ENCODE measurements around the gene CACNG8.

The CACNG8 gene

DNA sequence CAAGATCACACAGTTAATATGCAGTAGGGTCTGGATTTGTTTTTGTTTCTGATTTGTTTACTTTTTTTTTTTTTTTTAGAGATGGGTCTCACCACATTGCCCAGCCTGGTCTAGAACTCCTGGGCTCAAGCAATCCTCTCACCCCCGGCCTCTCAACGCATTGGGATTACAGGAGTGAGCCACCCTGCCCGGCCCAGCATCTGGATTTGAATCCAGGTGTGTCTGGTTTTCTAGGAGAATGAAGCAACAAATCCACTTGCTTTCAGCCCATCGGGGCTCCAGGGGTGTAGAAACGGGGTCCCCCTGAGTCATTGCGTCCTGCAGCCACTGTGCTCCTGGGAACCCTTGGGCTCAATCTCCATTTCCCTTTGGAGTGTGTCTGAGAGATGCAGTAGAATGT is 6.6 kb downstream of the CACNG8 start:
- no peak for DNase-seq (ENCODE audit: low spot score)
- Histone ChIP-seq H3K27ac (ENCODE audit: poor library complexity, severe bottlenecking) (no peak overlapping the region), H3K4me1 (ENCODE audit: insufficient read depth, poor library complexity, severe bottlenecking) (no peaks in the 10 kb centered on the region), H3K9me3 (ENCODE audit: severe bottlenecking) (no peaks in the 10 kb centered on the region), H3K36me3 (ENCODE audit: low read depth) (peaks cover 23% of the 10 kb centered on the region), H3K4me3 (ENCODE audit: severe bottlenecking) (no peak overlapping the region), H3K27me3 (ENCODE audit: insufficient read depth, poor library complexity, severe bottlenecking) (no peaks in the 10 kb centered on the region)
- no peak for ATAC-seq (ENCODE audit: low read depth)
- TF ChIP-seq, protein P1, sequence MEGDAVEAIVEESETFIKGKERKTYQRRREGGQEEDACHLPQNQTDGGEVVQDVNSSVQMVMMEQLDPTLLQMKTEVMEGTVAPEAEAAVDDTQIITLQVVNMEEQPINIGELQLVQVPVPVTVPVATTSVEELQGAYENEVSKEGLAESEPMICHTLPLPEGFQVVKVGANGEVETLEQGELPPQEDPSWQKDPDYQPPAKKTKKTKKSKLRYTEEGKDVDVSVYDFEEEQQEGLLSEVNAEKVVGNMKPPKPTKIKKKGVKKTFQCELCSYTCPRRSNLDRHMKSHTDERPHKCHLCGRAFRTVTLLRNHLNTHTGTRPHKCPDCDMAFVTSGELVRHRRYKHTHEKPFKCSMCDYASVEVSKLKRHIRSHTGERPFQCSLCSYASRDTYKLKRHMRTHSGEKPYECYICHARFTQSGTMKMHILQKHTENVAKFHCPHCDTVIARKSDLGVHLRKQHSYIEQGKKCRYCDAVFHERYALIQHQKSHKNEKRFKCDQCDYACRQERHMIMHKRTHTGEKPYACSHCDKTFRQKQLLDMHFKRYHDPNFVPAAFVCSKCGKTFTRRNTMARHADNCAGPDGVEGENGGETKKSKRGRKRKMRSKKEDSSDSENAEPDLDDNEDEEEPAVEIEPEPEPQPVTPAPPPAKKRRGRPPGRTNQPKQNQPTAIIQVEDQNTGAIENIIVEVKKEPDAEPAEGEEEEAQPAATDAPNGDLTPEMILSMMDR (IDR thresholded peaks at IDR 0.05; ENCODE audit: poor library complexity, severe bottlenecking): no peak

DNA sequence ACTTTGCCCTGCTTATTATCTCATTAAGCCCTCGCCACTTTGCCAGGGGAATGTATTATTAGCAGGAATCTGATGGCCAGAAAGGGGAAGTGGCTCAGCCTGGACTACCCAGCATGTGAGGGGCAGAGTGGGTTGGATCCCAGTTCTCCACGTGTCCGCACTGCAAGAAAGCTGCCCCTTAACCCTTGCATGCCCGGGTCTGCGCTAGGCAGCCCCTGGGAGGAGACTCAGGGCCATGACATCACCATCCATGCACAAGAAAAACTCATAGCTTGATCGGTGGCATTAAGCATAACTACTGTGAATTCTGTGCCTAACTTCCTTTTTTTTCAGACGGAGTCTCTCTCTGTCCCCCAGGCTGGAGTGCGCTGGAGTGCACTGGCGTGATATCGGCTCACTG is 8.9 kb downstream of the CACNG8 start:
- H3K27ac ChIP-seq (ENCODE audit: poor library complexity, severe bottlenecking): no peak overlapping the region
- ATAC-seq (ENCODE audit: low read depth) (no peak), DNase-seq (ENCODE audit: low spot score) (no peak)
- no peaks in the 10 kb centered on the region for H3K27me3 ChIP-seq (ENCODE audit: insufficient read depth, poor library complexity, severe bottlenecking)
- H3K36me3 ChIP-seq (ENCODE audit: low read depth): peaks cover 3% of the 10 kb centered on the region
- TF ChIP-seq, protein P1 (IDR thresholded peaks at IDR 0.05; ENCODE audit: poor library complexity, severe bottlenecking): no peak
- H3K4me1 ChIP-seq (ENCODE audit: insufficient read depth, poor library complexity, severe bottlenecking): no peaks in the 10 kb centered on the region
- H3K4me3 ChIP-seq (ENCODE audit: severe bottlenecking): no peak overlapping the region
- H3K9me3 ChIP-seq (ENCODE audit: severe bottlenecking): no peaks in the 10 kb centered on the region

DNA sequence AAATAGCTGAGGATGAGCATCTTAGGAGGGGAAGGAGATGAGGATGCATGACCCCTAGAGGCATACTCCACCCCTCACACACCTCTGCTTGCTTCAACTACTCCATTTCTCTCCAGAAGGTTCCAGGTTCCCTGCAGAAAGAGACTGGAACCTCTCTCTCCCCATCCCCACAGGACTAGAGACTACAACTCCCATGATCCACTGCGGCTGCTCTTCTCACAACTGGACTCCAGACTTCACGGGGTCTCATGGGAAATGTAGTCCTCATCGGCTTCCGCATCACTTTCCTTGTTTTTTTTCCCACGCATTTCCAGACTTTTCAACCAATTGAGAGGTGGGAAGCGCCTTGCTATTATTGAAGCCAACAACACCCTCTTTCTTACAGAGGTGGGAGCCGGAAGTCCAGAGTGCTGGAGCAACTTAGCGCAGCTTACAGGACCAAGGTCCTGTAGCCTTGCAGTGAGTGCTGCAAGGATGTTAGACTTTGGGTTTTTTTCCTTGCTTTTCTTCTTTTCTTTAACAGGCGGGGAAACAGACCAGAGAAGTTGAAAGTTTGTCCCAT is 14.8 kb downstream of the CACNG8 start:
- no peaks in the 10 kb centered on the region for H3K9me3 ChIP-seq (ENCODE audit: severe bottlenecking)
- peak overlapping the region; percentile 38 for H3K4me3 ChIP-seq (ENCODE audit: severe bottlenecking)
- 0 out of 3 replicates have a peak, but pooled peaks have one; percentile 6 for ATAC-seq (ENCODE audit: low read depth)
- DNase-seq (ENCODE audit: low spot score): peak; percentile 86
- H3K27ac ChIP-seq (ENCODE audit: poor library complexity, severe bottlenecking): peak overlapping the region; percentile 90
- no peaks in the 10 kb centered on the region for H3K27me3 ChIP-seq (ENCODE audit: insufficient read depth, poor library complexity, severe bottlenecking)
- H3K4me1 ChIP-seq (ENCODE audit: insufficient read depth, poor library complexity, severe bottlenecking): no peaks in the 10 kb centered on the region
- TF ChIP-seq, protein P1 (IDR thresholded peaks at IDR 0.05; ENCODE audit: poor library complexity, severe bottlenecking): no peak
- H3K36me3 ChIP-seq (ENCODE audit: low read depth): no peaks in the 10 kb centered on the region; the same call in 1 of the 2 replicates

DNA sequence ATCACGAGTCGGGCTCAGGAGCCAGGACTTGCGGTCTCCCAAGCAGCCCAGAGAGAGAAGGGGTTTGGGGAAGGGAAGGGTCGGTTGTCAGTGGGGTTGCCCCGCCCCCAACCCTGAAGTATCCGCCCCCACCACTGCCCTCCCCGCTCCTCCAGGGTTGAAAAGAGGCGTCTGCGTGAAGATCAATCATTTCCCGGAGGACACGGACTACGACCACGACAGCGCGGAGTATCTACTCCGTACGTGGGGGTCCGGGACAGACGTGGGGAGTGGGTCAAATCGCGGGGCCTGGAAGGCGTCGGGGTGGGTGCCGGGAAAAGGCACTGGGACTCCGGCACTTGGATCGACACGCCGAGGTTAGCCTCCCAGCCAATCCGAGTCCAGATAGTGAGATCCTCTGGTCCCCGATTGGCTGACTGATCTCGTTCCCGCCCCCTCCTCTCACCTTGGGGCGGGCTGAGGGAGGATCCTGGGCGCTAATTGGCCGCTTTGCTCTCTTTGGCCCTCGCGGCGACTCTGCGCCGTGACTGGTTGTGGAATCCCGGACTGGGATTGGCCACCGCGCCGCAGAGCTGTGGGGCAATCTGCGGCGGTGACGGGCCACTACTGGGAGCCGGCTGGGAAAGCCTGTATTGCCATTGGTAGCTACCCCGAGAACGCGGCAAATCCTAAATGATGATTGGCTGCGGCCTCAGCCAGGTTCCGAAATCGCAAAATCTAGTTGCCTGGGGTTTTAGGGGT is 15.4 kb downstream of the CACNG8 start:
- Histone ChIP-seq H3K36me3 (ENCODE audit: low read depth) (no peaks in the 10 kb centered on the region; the same call in 1 of the 2 replicates), H3K4me3 (ENCODE audit: severe bottlenecking) (peak overlapping the region; percentile 38), H3K27me3 (ENCODE audit: insufficient read depth, poor library complexity, severe bottlenecking) (no peaks in the 10 kb centered on the region), H3K9me3 (ENCODE audit: severe bottlenecking) (no peaks in the 10 kb centered on the region), H3K4me1 (ENCODE audit: insufficient read depth, poor library complexity, severe bottlenecking) (no peaks in the 10 kb centered on the region), H3K27ac (ENCODE audit: poor library complexity, severe bottlenecking) (peak overlapping the region; percentile 90)
- TF ChIP-seq, protein P1 (IDR thresholded peaks at IDR 0.05; ENCODE audit: poor library complexity, severe bottlenecking): no peak
- ATAC-seq (ENCODE audit: low read depth): peak; percentile 61
- DNase-seq (ENCODE audit: low spot score): peak; percentile 98
